Measurements from ENCODE around the gene SUSD4.

DNA sequence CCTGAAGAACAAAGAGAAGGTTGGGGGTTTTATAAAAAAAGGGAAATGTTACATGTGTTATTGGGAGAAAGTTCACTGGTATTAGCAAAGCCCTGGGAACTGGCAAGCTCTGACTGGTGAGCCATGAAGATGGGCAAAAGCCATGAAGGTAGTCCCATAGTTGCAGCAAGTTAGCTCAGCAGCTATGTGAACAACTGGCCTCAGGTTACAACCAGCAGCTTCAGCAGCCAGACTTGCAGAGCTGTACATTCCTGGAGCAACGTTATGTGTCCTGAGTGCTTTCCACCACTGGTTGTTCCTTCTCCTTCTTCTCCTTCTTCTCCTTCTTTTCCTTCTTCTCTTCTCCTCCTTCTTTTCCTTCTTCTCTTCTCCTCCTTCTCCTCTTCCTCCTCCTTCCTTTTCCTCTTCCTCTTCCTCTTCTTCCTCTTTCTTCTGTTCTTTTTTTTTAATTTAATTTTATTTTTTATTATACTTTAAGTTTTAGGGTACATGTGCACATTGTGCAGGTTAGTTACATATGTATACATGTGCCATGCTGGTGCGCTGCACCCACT lies 164.8 kb downstream of the SUSD4 start:
- TF ChIP-seq FOXM1 (IDR thresholded peaks at IDR 0.05; ENCODE audit: borderline replicate concordance, low read depth) (no peak), NFIC (IDR thresholded peaks at IDR 0.05) (no peak), RAD21 (IDR thresholded peaks at IDR 0.05; ENCODE audit: low read depth) (no peak), YY1 (IDR thresholded peaks at IDR 0.05; ENCODE audit: low read depth) (no peak), TCF12 (IDR thresholded peaks at IDR 0.05; ENCODE audit: low read depth) (no peak), TAF1 (IDR thresholded peaks at IDR 0.05; ENCODE audit: low read depth) (no peak), CEBPB (IDR thresholded peaks at IDR 0.05) (no peak), EP300 (IDR thresholded peaks at IDR 0.05; ENCODE audit: borderline replicate concordance) (no peak), EGR1 (IDR thresholded peaks at IDR 0.05) (no peak)
- TF ChIP-seq, protein P1, sequence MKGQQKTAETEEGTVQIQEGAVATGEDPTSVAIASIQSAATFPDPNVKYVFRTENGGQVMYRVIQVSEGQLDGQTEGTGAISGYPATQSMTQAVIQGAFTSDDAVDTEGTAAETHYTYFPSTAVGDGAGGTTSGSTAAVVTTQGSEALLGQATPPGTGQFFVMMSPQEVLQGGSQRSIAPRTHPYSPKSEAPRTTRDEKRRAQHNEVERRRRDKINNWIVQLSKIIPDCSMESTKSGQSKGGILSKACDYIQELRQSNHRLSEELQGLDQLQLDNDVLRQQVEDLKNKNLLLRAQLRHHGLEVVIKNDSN (IDR thresholded peaks at IDR 0.05), result no peak
- TF ChIP-seq, protein P2, sequence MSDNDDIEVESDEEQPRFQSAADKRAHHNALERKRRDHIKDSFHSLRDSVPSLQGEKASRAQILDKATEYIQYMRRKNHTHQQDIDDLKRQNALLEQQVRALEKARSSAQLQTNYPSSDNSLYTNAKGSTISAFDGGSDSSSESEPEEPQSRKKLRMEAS (IDR thresholded peaks at IDR 0.05), result no peak

Measured in Ishikawa (cell line).